Measurements from ENCODE around the gene APBA2. TPM values are rescaled to one million over a fixed set of nuclear protein-coding genes. Genes with fewer than 3 reads are reported as not detected.

Gene APBA2
- total and polyA plus RNA-seq, 2 of the 13 experiments (the other 11 are each of a cell fraction or from before 2014, with no cell fraction given), result 0.62 to 2.3 TPM

GRCh38 chr15:28980709-28981350 lies 95.1 kb downstream of the APBA2 start (continued):
- TF ChIP-seq, protein P1, sequence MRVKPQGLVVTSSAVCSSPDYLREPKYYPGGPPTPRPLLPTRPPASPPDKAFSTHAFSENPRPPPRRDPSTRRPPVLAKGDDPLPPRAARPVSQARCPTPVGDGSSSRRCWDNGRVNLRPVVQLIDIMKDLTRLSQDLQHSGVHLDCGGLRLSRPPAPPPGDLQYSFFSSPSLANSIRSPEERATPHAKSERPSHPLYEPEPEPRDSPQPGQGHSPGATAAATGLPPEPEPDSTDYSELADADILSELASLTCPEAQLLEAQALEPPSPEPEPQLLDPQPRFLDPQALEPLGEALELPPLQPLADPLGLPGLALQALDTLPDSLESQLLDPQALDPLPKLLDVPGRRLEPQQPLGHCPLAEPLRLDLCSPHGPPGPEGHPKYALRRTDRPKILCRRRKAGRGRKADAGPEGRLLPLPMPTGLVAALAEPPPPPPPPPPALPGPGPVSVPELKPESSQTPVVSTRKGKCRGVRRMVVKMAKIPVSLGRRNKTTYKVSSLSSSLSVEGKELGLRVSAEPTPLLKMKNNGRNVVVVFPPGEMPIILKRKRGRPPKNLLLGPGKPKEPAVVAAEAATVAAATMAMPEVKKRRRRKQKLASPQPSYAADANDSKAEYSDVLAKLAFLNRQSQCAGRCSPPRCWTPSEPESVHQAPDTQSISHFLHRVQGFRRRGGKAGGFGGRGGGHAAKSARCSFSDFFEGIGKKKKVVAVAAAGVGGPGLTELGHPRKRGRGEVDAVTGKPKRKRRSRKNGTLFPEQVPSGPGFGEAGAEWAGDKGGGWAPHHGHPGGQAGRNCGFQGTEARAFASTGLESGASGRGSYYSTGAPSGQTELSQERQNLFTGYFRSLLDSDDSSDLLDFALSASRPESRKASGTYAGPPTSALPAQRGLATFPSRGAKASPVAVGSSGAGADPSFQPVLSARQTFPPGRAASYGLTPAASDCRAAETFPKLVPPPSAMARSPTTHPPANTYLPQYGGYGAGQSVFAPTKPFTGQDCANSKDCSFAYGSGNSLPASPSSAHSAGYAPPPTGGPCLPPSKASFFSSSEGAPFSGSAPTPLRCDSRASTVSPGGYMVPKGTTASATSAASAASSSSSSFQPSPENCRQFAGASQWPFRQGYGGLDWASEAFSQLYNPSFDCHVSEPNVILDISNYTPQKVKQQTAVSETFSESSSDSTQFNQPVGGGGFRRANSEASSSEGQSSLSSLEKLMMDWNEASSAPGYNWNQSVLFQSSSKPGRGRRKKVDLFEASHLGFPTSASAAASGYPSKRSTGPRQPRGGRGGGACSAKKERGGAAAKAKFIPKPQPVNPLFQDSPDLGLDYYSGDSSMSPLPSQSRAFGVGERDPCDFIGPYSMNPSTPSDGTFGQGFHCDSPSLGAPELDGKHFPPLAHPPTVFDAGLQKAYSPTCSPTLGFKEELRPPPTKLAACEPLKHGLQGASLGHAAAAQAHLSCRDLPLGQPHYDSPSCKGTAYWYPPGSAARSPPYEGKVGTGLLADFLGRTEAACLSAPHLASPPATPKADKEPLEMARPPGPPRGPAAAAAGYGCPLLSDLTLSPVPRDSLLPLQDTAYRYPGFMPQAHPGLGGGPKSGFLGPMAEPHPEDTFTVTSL (CRISPR knock-in tag; IDR thresholded peaks at IDR 0.05; ENCODE audit: borderline replicate concordance), result no peak
- TF ChIP-seq HDAC2 (CRISPR knock-in tag; IDR thresholded peaks at IDR 0.05), result no peak
- no peak for TF ChIP-seq CSRNP2 (CRISPR knock-in tag; conservative IDR thresholded peaks at IDR 0.05; ENCODE audit: low read depth)
- TF ChIP-seq HIC2 (CRISPR knock-in tag; IDR thresholded peaks at IDR 0.05; ENCODE audit: low read depth), result no peak
- no peak for TF ChIP-seq CENPBD1 (CRISPR knock-in tag; IDR thresholded peaks at IDR 0.05; ENCODE audit: borderline replicate concordance, low read depth)
- no peak for TF ChIP-seq TBP (CRISPR knock-in tag; IDR thresholded peaks at IDR 0.05)
- TF ChIP-seq ZNF841 (CRISPR knock-in tag; IDR thresholded peaks at IDR 0.05; ENCODE audit: borderline replicate concordance), result no peak
- no peak for TF ChIP-seq ZNF383 (CRISPR knock-in tag; IDR thresholded peaks at IDR 0.05; ENCODE audit: borderline replicate concordance)
- TF ChIP-seq PPARG (CRISPR knock-in tag; conservative IDR thresholded peaks at IDR 0.05), result no peak
- TF ChIP-seq EED (CRISPR knock-in tag; IDR thresholded peaks at IDR 0.05), result no peak
- TF ChIP-seq NBN (conservative IDR thresholded peaks at IDR 0.05), result no peak
- no peak for TF ChIP-seq ZC3H4 (CRISPR knock-in tag; IDR thresholded peaks at IDR 0.05; ENCODE audit: borderline replicate concordance)

All from HepG2 (cell line).